Mammary epithelial cell (primary cell): Measurements from ENCODE around the gene UNK.
A peak's percentile ranks its signal among the peaks of the same experiment; 100 is the strongest.

Source experiments
- CTCF ChIP-seq, 2 donors: IDR thresholded peaks in 1 of 2; conservative IDR thresholded peaks in 1 of 2; 2 replicates each; pipeline ENCODE4 v1.5.1; 2011 to 2012; ENCODE audit warnings: inconsistent platforms in 2 of 2, low read length in 2 of 2, mild to moderate bottlenecking in 2 of 2, control low read depth in 1 of 2, low read depth in 1 of 2; ENCODE audit not compliant: insufficient read depth in 1 of 2; ENCODE audit errors: extremely low read depth in 1 of 2
- EZH2 ChIP-seq: IDR thresholded peaks from 2 replicates; pipeline ENCODE4 v1.6.1; 2012; ENCODE audit warnings: low read length, inconsistent platforms, borderline replicate concordance

- TF ChIP-seq CTCF (conservative IDR thresholded peaks at IDR 0.05 in 1 of 2, IDR thresholded peaks at IDR 0.05 in 1 of 2; ENCODE audit: extremely low read depth in 1 of 2, insufficient read depth in 1 of 2, low read depth in 1 of 2, low read length in 2 of 2) (peak; percentile 83 to 92), EZH2 (no peak)
Measured at GRCh38 chr17:75848523-75849278, 64.1 kb downstream of the UNK start.
